HCT116 (cell line): Measurements from ENCODE around the gene HOXD8. TPM values are rescaled to one million over a fixed set of nuclear protein-coding genes. Genes with fewer than 3 reads are reported as not detected.

Source experiments
- ATAC-seq: fragments of 200-7000 bp; cut with Tn5 transposase; 2 replicates; pipeline ENCODE4 v1.9.1; 2020; ENCODE audit warnings: mild to moderate bottlenecking, moderate library complexity
- BruUV-seq: library from RNA; stranded (reverse); fragments of 400-500 nt; replicated peaks from 2 replicates; lab custom pipeline; 2021; lab: Mats Ljungman, UMichigan
- CTCF ChIA-PET: fragments of 300-600 bp; sonication (Branson Sonifier 250); formaldehyde crosslinking; loops from one replicate; lab custom pipeline; 2021; ENCODE audit warnings: antibody characterized with exemption; lab: Charles Lee
- POLR2A ChIA-PET: fragments of 300-600, 350-600 bp; sonication (Branson Sonifier 250); formaldehyde crosslinking; loops from one replicate; lab custom pipeline; 2021; ENCODE audit warnings: antibody characterized with exemption; lab: Charles Lee
- RAD21 ChIA-PET, 2 experiments: fragments of 300-600 bp; sonication (Branson Sonifier 250); formaldehyde crosslinking; loops; one replicate each; lab custom pipeline; 2023; ENCODE audit warnings: low total read pairs in 2 of 2; ENCODE audit not compliant: uncharacterized antibody in 2 of 2, unreplicated experiment in 2 of 2, low non-redundant PET in 1 of 2; lab: Charles Lee
- DNase-seq: peaks from one replicate; pipeline ENCODE4 v3.0.0-alpha.2; 2010; ENCODE audit warnings: low read depth, low spot score
- H2AFZ ChIP-seq: fragments of 200-600 bp; shearing (Covaris generic), sonication (generic); 2 replicates; pipeline ENCODE4 v1.6.1; 2017; ENCODE audit warnings: low read depth, mixed run types, mixed read lengths, antibody characterized with exemption, low read length; ENCODE audit not compliant: poor library complexity, severe bottlenecking
- H3K27ac ChIP-seq: 2 replicates; pipeline ENCODE4 v1.5.1; 2012; ENCODE audit warnings: low read depth, low read length
- H3K27me3 ChIP-seq: fragments of 200-600 bp; sonication (generic); 2 replicates; pipeline ENCODE4 v1.6.1; 2016; ENCODE audit warnings: mixed run types, low read length, mixed read lengths; ENCODE audit not compliant: insufficient read depth
- H3K36me3 ChIP-seq, 2 experiments: fragments of 200-500 bp in 1 of 2; fragments of 200-600 bp in 1 of 2; sonication (Bioruptor generic) in 1 of 2; sonication (generic) in 1 of 2; 2 replicates each; pipeline versions ENCODE4 v1.5.1 to v1.6.1; 2014 to 2016; ENCODE audit warnings: low read length in 2 of 2, inconsistent platforms in 1 of 2, mixed read lengths in 1 of 2, mixed run types in 1 of 2; ENCODE audit not compliant: insufficient read depth in 2 of 2, control insufficient read depth in 1 of 2
- H3K4me1 ChIP-seq, 2 experiments: fragments of 200-600 bp in 1 of 2; sonication (generic) in 1 of 2; 2 replicates each; pipeline versions ENCODE4 v1.5.1 to v1.6.1; 2012 to 2017; ENCODE audit warnings: low read length in 2 of 2, inconsistent platforms in 1 of 2, mild to moderate bottlenecking in 1 of 2, mixed read lengths in 1 of 2, mixed run types in 1 of 2, moderate library complexity in 1 of 2; ENCODE audit not compliant: insufficient read depth in 2 of 2, control insufficient read depth in 1 of 2
- H3K4me2 ChIP-seq: fragments of 200-600 bp; sonication (generic); 2 replicates; pipeline ENCODE4 v1.6.1; 2017; ENCODE audit warnings: mixed run types, low read length, mixed read lengths
- H3K4me3 ChIP-seq, 2 experiments: fragments of 200-600 bp in 1 of 2; sonication (generic) in 1 of 2; replicated peaks in 1 of 2; 2 replicates each; pipeline ENCODE4 v1.5.1; 2011 to 2016; ENCODE audit warnings: low read length in 2 of 2, control low read depth in 1 of 2, low read depth in 1 of 2, mild to moderate bottlenecking in 1 of 2, mixed read lengths in 1 of 2, mixed run types in 1 of 2
- H3K79me2 ChIP-seq: fragments of 200-600 bp; sonication (generic); 2 replicates; pipeline ENCODE4 v1.6.1; 2017; ENCODE audit warnings: mild to moderate bottlenecking, mixed run types, low read length, moderate library complexity, mixed read lengths; ENCODE audit not compliant: insufficient read depth
- H3K9ac ChIP-seq: fragments of 200-600 bp; sonication (generic); 2 replicates; pipeline ENCODE4 v1.6.1; 2016; ENCODE audit warnings: low read length, mixed read lengths
- H3K9me2 ChIP-seq: fragments of 200-600 bp; sonication (generic), shearing (Covaris generic); 2 replicates; pipeline ENCODE4 v1.6.1; 2017; ENCODE audit warnings: mixed run types, mild to moderate bottlenecking, moderate library complexity; ENCODE audit not compliant: insufficient read depth
- H3K9me3 ChIP-seq, 2 experiments: fragments of 200-500 bp in 1 of 2; fragments of 200-600 bp in 1 of 2; sonication (Bioruptor generic) in 1 of 2; sonication (generic) in 1 of 2; 2 replicates each; pipeline ENCODE4 v1.6.1; 2014 to 2017; ENCODE audit warnings: low read length in 2 of 2, mixed read lengths in 2 of 2, inconsistent platforms in 1 of 2, low read depth in 1 of 2, mild to moderate bottlenecking in 1 of 2, mixed run types in 1 of 2, moderate library complexity in 1 of 2; ENCODE audit not compliant: control insufficient read depth in 1 of 2, insufficient read depth in 1 of 2
- H4K20me1 ChIP-seq: fragments of 200-600 bp; sonication (generic), shearing (Covaris generic); 2 replicates; pipeline ENCODE4 v1.6.1; 2017; ENCODE audit warnings: mixed run types, mild to moderate bottlenecking, moderate library complexity; ENCODE audit not compliant: insufficient read depth
- CBX3 ChIP-seq: IDR thresholded peaks from 2 replicates; pipeline ENCODE4 v1.6.1; 2012; ENCODE audit warnings: low read depth
- CEBPB ChIP-seq: IDR thresholded peaks from 2 replicates; pipeline ENCODE4 v1.6.1; 2012; ENCODE audit warnings: low read depth
- EGR1 ChIP-seq: IDR thresholded peaks from 2 replicates; pipeline ENCODE4 v1.6.1; 2012; ENCODE audit warnings: low read depth
- ELF1 ChIP-seq: IDR thresholded peaks from 2 replicates; pipeline ENCODE4 v1.6.1; 2012; ENCODE audit warnings: low read depth, borderline replicate concordance
- EZH2 ChIP-seq: fragments of 200-600 bp; sonication (generic); IDR thresholded peaks from 2 replicates; pipeline ENCODE4 v1.6.1; 2017; ENCODE audit warnings: antibody characterized with exemption, mixed run types
- EZH2phosphoT487 ChIP-seq: fragments of 200-600 bp; IDR thresholded peaks from 2 replicates; pipeline ENCODE4 v1.6.1; 2018; ENCODE audit warnings: antibody characterized with exemption, borderline replicate concordance
- FOSL1 ChIP-seq: IDR thresholded peaks from 2 replicates; pipeline ENCODE4 v1.6.1; 2012; ENCODE audit warnings: low read depth
- JUND ChIP-seq: IDR thresholded peaks from 2 replicates; pipeline ENCODE4 v1.6.1; 2012
- MAX ChIP-seq: IDR thresholded peaks from 2 replicates; pipeline ENCODE4 v1.6.1; 2012
- POLR2A ChIP-seq: IDR thresholded peaks from 2 replicates; pipeline ENCODE4 v1.7.0; 2011; ENCODE audit warnings: borderline replicate concordance; ENCODE audit not compliant: insufficient read depth, insufficient read length; ENCODE audit errors: extremely low read depth
- POLR2AphosphoS5 ChIP-seq: IDR thresholded peaks from 2 replicates; pipeline ENCODE4 v1.6.1; 2011; ENCODE audit warnings: mild to moderate bottlenecking, low read depth, low read length, moderate library complexity
- REST ChIP-seq: IDR thresholded peaks from 2 replicates; pipeline ENCODE4 v1.6.1; 2012; ENCODE audit warnings: low read depth
- SIN3A ChIP-seq: IDR thresholded peaks from 2 replicates; pipeline ENCODE4 v1.6.1; 2012; ENCODE audit warnings: low read depth
- SRF ChIP-seq: IDR thresholded peaks from 2 replicates; pipeline ENCODE4 v1.6.1; 2012; ENCODE audit warnings: low read depth
- TCF7L2 ChIP-seq: IDR thresholded peaks from 2 replicates; pipeline ENCODE4 v1.7.0; 2011; ENCODE audit warnings: borderline replicate concordance, inconsistent platforms; ENCODE audit not compliant: insufficient read depth, insufficient read length; ENCODE audit errors: extremely low read depth
- YY1 ChIP-seq: IDR thresholded peaks from 2 replicates; pipeline ENCODE4 v1.6.1; 2011; ENCODE audit warnings: low read length, low read depth, moderate library complexity, mild to moderate bottlenecking; ENCODE audit not compliant: insufficient replicate concordance; ENCODE audit errors: extremely low read depth
- ZBTB33 ChIP-seq: IDR thresholded peaks from 2 replicates; pipeline ENCODE4 v1.6.1; 2011; ENCODE audit warnings: mild to moderate bottlenecking, low read length, moderate library complexity; ENCODE audit not compliant: insufficient replicate concordance; ENCODE audit errors: extremely low read depth
- ZFX ChIP-seq: fragments of 450-650 bp; IDR thresholded peaks from 2 replicates; pipeline ENCODE4 v1.6.1; 2017
- ZNF274 ChIP-seq: fragments of 200-500 bp; sonication (Bioruptor generic); IDR thresholded peaks from 2 replicates; pipeline ENCODE4 v1.6.1; 2014; ENCODE audit warnings: mild to moderate bottlenecking, low read depth, low read length, inconsistent platforms
- intact Hi-C: fragments of 100-400 bp; cut with micrococcal nuclease; formaldehyde crosslinking; loops from 2 replicates; pipeline ENCODE4 v1.10.0; 2022
- total RNA-seq: library from RNA; stranded (reverse); gene quantifications from one replicate; pipeline ENCODE4 v1.2.1, GENCODE V29; 2021; ENCODE audit not compliant: unreplicated experiment
- TF ChIP-seq, protein P1 (sequence below), 3 experiments: fragments of 200-600 bp in 1 of 3; sonication (generic) in 1 of 3; IDR thresholded peaks in 2 of 3; conservative IDR thresholded peaks in 1 of 3; 2 replicates each; pipeline ENCODE4 v1.5.1; 2012 to 2017; ENCODE audit warnings: low read depth in 2 of 3, low read length in 2 of 3, antibody characterized with exemption in 1 of 3, borderline replicate concordance in 1 of 3, control low read depth in 1 of 3, mild to moderate bottlenecking in 1 of 3, mixed read lengths in 1 of 3, mixed run types in 1 of 3, moderate library complexity in 1 of 3; ENCODE audit not compliant: insufficient read depth in 1 of 3

The HOXD8 gene
- total RNA-seq, 1 experiment from 2014 or later = 6.0 TPM

DNA sequence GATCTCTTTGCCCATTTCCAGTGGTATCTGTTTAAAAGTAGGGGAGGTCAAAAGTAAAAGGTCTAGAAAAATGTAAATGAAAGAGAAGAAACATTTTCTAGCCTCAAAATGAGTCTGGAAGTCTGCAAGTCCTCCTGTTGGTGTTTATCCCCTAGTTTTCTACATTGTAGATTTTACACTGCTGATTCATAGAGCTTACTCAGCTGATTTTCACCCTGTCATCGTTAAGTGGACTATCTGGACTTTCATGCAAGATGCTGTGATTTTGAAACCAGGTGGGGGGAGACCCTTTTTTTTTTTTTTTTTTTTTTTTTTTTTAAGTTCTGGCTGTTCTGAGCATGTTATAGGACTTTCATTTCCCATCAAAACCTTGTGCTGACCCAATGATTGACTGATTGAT, 37.9 kb downstream of the HOXD8 start:
- intact Hi-C loops = no loop called here
- no peaks in the 10 kb centered on the region for H4K20me1 ChIP-seq
- ATAC-seq = no peak
- ChIA-PET RAD21 (no interaction called here), CTCF (no interaction called here), POLR2A (no interaction called here)
- H2AFZ ChIP-seq = no peak overlapping the region
- H3K27ac ChIP-seq = no peak overlapping the region
- TF ChIP-seq YY1 = no peak
- no peak for TF ChIP-seq EZH2phosphoT487
- TF ChIP-seq, protein P1, sequence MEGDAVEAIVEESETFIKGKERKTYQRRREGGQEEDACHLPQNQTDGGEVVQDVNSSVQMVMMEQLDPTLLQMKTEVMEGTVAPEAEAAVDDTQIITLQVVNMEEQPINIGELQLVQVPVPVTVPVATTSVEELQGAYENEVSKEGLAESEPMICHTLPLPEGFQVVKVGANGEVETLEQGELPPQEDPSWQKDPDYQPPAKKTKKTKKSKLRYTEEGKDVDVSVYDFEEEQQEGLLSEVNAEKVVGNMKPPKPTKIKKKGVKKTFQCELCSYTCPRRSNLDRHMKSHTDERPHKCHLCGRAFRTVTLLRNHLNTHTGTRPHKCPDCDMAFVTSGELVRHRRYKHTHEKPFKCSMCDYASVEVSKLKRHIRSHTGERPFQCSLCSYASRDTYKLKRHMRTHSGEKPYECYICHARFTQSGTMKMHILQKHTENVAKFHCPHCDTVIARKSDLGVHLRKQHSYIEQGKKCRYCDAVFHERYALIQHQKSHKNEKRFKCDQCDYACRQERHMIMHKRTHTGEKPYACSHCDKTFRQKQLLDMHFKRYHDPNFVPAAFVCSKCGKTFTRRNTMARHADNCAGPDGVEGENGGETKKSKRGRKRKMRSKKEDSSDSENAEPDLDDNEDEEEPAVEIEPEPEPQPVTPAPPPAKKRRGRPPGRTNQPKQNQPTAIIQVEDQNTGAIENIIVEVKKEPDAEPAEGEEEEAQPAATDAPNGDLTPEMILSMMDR (IDR thresholded peaks at IDR 0.05 in 2 of 3, conservative IDR thresholded peaks at IDR 0.05 in 1 of 3; ENCODE audit: borderline replicate concordance in 1 of 3, insufficient read depth in 1 of 3, low read depth in 2 of 3, low read length in 2 of 3) = no peak
- TF ChIP-seq EZH2 = no peak
- TF ChIP-seq FOSL1 = no peak
- TF ChIP-seq CBX3 = no peak
- no peak for TF ChIP-seq TCF7L2
- TF ChIP-seq EGR1 = no peak
- TF ChIP-seq MAX = no peak
- no peak for TF ChIP-seq SRF
- TF ChIP-seq POLR2A = no peak
- TF ChIP-seq ELF1 = no peak
- no peak for TF ChIP-seq ZFX
- no peak for TF ChIP-seq SIN3A
- TF ChIP-seq JUND = no peak
- no peak for TF ChIP-seq REST
- no peak for TF ChIP-seq CEBPB
- no peak for TF ChIP-seq POLR2AphosphoS5
- no peak for TF ChIP-seq ZBTB33
- no peak for TF ChIP-seq ZNF274
- no peaks in the 10 kb centered on the region for H3K27me3 ChIP-seq
- no peak overlapping the region for H3K4me2 ChIP-seq
- no peak overlapping the region for H3K4me3 ChIP-seq
- H3K9me3 ChIP-seq = no peaks in the 10 kb centered on the region
- no peaks in the 10 kb centered on the region for H3K79me2 ChIP-seq
- H3K4me1 ChIP-seq = no peaks in the 10 kb centered on the region
- BruUV-seq = no TSS peak
- no peak overlapping the region for H3K9ac ChIP-seq
- H3K36me3 ChIP-seq = no peaks in the 10 kb centered on the region
- DNase-seq = no peak
- no peaks in the 10 kb centered on the region for H3K9me2 ChIP-seq
